ENCODE data around the gene PYGL.
"Not testable (repeated sequence)": the region's sequence is repeated elsewhere in the genome, so short reads cannot be mapped to it uniquely, and the experiment has no call there.

Gene PYGL

GRCh38 chr14:50943943-50944646 lies at the start of gene PYGL:
Gene PYGL (minus strand): TSS chr14:50944483. CDS start chr14:50944403, 80 bp downstream.
- DNase-seq (ENCODE audit: low read depth): peak; percentile 76

GRCh38 chr14:50985859-50986331 lies 41.6 kb upstream of the PYGL start:
- no peak for DNase-seq (ENCODE audit: low read depth)

- no peak for DNase-seq (ENCODE audit: low read depth)
These were observed 41.0 kb upstream of the PYGL start for GRCh38 chr14:50985124-50985858.

- no peak for DNase-seq (ENCODE audit: low read depth)
These were observed 39.9 kb upstream of the PYGL start for GRCh38 chr14:50984036-50984710.

- DNase-seq (ENCODE audit: low read depth): no peak
These were observed 35.9 kb upstream of the PYGL start for GRCh38 chr14:50979941-50980850.

GRCh38 chr14:50978888-50979287 lies 34.6 kb upstream of the PYGL start:
- DNase-seq (ENCODE audit: low read depth): no peak

GRCh38 chr14:50978529-50978871 lies 34.2 kb upstream of the PYGL start:
- DNase-seq (ENCODE audit: low read depth): no peak

- no peak for DNase-seq (ENCODE audit: low read depth)
These were observed 33.7 kb upstream of the PYGL start for GRCh38 chr14:50977863-50978528.

GRCh38 chr14:50974118-50974517 lies 29.8 kb upstream of the PYGL start:
- no peak for DNase-seq (ENCODE audit: low read depth)

- DNase-seq (ENCODE audit: low read depth): no peak
These were observed 28.5 kb upstream of the PYGL start for GRCh38 chr14:50972734-50973133.

GRCh38 chr14:50970886-50971781 lies 26.9 kb upstream of the PYGL start:
- no peak for DNase-seq (ENCODE audit: low read depth)

- DNase-seq (ENCODE audit: low read depth): peak; percentile 28
These were observed 23.5 kb upstream of the PYGL start for GRCh38 chr14:50967790-50968189.

- DNase-seq (ENCODE audit: low read depth): peak; percentile 73
These were observed 22.8 kb upstream of the PYGL start for GRCh38 chr14:50967103-50967502.

- peak; percentile 97 for DNase-seq (ENCODE audit: low read depth)
These were observed 20.6 kb upstream of the PYGL start for GRCh38 chr14:50964683-50965390.

GRCh38 chr14:50963919-50964318 lies 19.6 kb upstream of the PYGL start:
- no peak for DNase-seq (ENCODE audit: low read depth)

GRCh38 chr14:50961605-50962221 lies 17.4 kb upstream of the PYGL start:
- DNase-seq (ENCODE audit: low read depth): peak; percentile 95

GRCh38 chr14:50957296-50957695 lies 13.0 kb upstream of the PYGL start:
- DNase-seq (ENCODE audit: low read depth): peak; percentile 37

GRCh38 chr14:50956421-50956820 lies 12.1 kb upstream of the PYGL start:
- not testable (repeated sequence) for DNase-seq (ENCODE audit: low read depth)

- peak; percentile 98 for DNase-seq (ENCODE audit: low read depth)
These were observed 11.2 kb upstream of the PYGL start for GRCh38 chr14:50955373-50956043.

Measured in EH (cell line).